ENCODE data around the gene RPL21. TPM values are rescaled to one million over a fixed set of nuclear protein-coding genes. Genes with fewer than 3 reads are reported as not detected.

RPL21 gene
- total and polyA plus RNA-seq, 8 donors, result 737 to 1,259 (median 947) TPM

DNA sequence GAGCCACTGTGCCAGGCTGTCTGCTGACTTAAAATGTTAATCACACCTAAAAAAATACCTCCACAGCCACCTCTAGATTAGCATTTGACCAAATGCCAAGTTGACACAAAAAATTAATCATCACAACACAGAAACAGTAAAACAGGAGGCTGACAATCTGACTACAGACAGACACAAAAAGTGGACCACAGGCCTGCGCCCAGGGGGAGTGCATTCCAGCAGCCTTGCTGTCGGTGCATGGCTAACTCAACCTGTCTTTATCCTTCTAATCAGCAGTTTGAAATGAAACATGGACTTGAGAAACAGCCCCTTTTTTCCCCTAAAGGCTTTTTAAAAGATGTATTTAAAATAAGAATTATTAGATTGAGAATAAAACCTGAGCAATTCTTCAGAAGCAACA is 53.3 kb downstream of the RPL21 start:
- H3K4me3 ChIP-seq, result no peak overlapping the region
- intact Hi-C loops (cut with DNase I), result no loop called here
- DNase-seq (no peak), ATAC-seq (no peak)
- H3K4me1 ChIP-seq, result no peaks in the 10 kb centered on the region
- H3K27ac ChIP-seq, result no peak overlapping the region
- no peak for TF ChIP-seq CTCF (IDR thresholded peaks at IDR 0.05)
- H3K36me3 ChIP-seq, result no peaks in the 10 kb centered on the region
- no peaks in the 10 kb centered on the region for H3K27me3 ChIP-seq
- H3K9me3 ChIP-seq, result no peaks in the 10 kb centered on the region

Other genes starting within 250 kb of the RPL21 start
- gene USP12, start 79.7 kb upstream of the RPL21 start, total RNA-seq, result 10 to 100 TPM; 22.8 to 29.3 TPM
- 10 to 100 TPM; 35.5 to 44.4 (median 39.0) TPM for gene USP12, start 79.7 kb upstream of the RPL21 start, polyA plus RNA-seq (ENCODE audit: insufficient read length in 6 of 6)
- 10 to 100 TPM; 12.2 to 12.6 TPM for gene RASL11A, start 19.3 kb downstream of the RPL21 start, total RNA-seq
- 10 to 100 TPM; 10.3 to 12.5 (median 12.2) TPM for gene RASL11A, start 19.3 kb downstream of the RPL21 start, polyA plus RNA-seq (ENCODE audit: insufficient read length in 6 of 6)
- gene GTF3A, start 173.1 kb downstream of the RPL21 start, total RNA-seq, result 100 to 1,000 TPM in 1 of 2 donors, 10 to 100 TPM in 1; 66.6 to 124 TPM
- gene GTF3A, start 173.1 kb downstream of the RPL21 start, polyA plus RNA-seq (ENCODE audit: insufficient read length in 6 of 6), result 10 to 100 TPM; 68.3 to 91.9 (median 77.5) TPM
- 10 to 100 TPM; 43.4 to 44.6 TPM for gene MTIF3, start 199.0 kb downstream of the RPL21 start, total RNA-seq
- gene MTIF3, start 199.0 kb downstream of the RPL21 start, polyA plus RNA-seq (ENCODE audit: insufficient read length in 6 of 6), result 10 to 100 TPM; 62.4 to 70.0 (median 67.5) TPM